Testis (tissue), 3 donors: Measurements from ENCODE around the gene SLC35G2. TPM values are rescaled to one million over a fixed set of nuclear protein-coding genes. Genes with fewer than 3 reads are reported as not detected.
"Not testable (repeated sequence)": the region's sequence is repeated elsewhere in the genome, so short reads cannot be mapped to it uniquely, and the experiment has no call there.

ENCODE experiments used
- DNase-seq: peaks from one replicate; pipeline ENCODE4 v3.0.0-alpha.2; 2019
- H3K27ac ChIP-seq, 2 donors: fragments of 200-600 bp; sonication (generic); one replicate each; pipeline ENCODE4 v1.5.1; 2019
- H3K27me3 ChIP-seq: fragments of 200-600 bp; sonication (generic); one replicate; pipeline ENCODE4 v1.5.1; 2019
- H3K36me3 ChIP-seq: fragments of 200-600 bp; sonication (generic); one replicate; pipeline ENCODE4 v1.5.1; 2017; ENCODE audit warnings: low read depth; ENCODE audit errors: missing control alignments
- H3K4me1 ChIP-seq: fragments of 200-600 bp; sonication (generic); one replicate; pipeline ENCODE4 v1.5.1; 2019
- H3K4me3 ChIP-seq, 2 donors: fragments of 200-600 bp; sonication (generic); one replicate each; pipeline ENCODE4 v1.5.1; 2017 to 2019
- H3K9me3 ChIP-seq: fragments of 200-600 bp; sonication (generic); one replicate; pipeline ENCODE4 v1.5.1; 2017
- CTCF ChIP-seq, 3 experiments: fragments of 450-650 bp in 2 of 3; fragments of 200-600 bp in 1 of 3; sonication (generic) in 1 of 3; IDR thresholded peaks; one replicate each; pipeline ENCODE4 v1.5.1; 2016 to 2019; ENCODE audit warnings: antibody characterized with exemption in 3 of 3, mild to moderate bottlenecking in 2 of 3, moderate library complexity in 1 of 3
- POLR2A ChIP-seq: fragments of 450-650 bp; IDR thresholded peaks from one replicate; pipeline ENCODE4 v1.6.1; 2017; ENCODE audit warnings: antibody characterized with exemption, mild to moderate bottlenecking, moderate library complexity
- WGBS, 2 donors: methylation state at CpG; one replicate each; pipeline ENCODE4 v1.1.5; 2018; 5-methylcytosine and 5-hydroxymethylcytosine counted together
- intact Hi-C: fragments of 100-400 bp; cut with DNase I; formaldehyde crosslinking; loops from one replicate; pipeline ENCODE4 v1.15.1; 2023; ENCODE audit warnings: low total_unique reads
- polyA plus RNA-seq: library from polyadenylated mRNA; stranded (reverse); fragments of 350-450 nt; fragmentation: Illumina TruSeq; extraction: RNeasy Lipid Tissue Mini Kit (QIAGEN cat#74804); gene quantifications from one replicate; pipeline ENCODE4 v1.2.3, GENCODE V29; 2014; ENCODE audit warnings: low read depth, low replicate concordance; ENCODE audit not compliant: insufficient read depth
- total RNA-seq, 2 donors: library from RNA; depleted of rRNA; stranded (reverse); fragments of >200 nt; gene quantifications; one replicate each; pipeline ENCODE4 v1.2.3, GENCODE V29; 2016

SLC35G2 gene
- total and polyA plus RNA-seq, 3 donors from 2014 or later: 21.1 to 22.4 (median 22.1) TPM

- no peaks in the 10 kb centered on the region for H3K27me3 ChIP-seq
- TF ChIP-seq CTCF (IDR thresholded peaks at IDR 0.05): no peak
- no peak for TF ChIP-seq POLR2A
- no peak overlapping the region for H3K27ac ChIP-seq
- DNase-seq: no peak
- intact Hi-C loops: no loop called here
- H3K4me3 ChIP-seq: no peak overlapping the region
- peaks cover 5% of the 10 kb centered on the region for H3K4me1 ChIP-seq
- H3K9me3 ChIP-seq: no peaks in the 10 kb centered on the region
- 88 to 92% methylated on average over 3 of the region's 3 CpGs for WGBS, 2 donors
- no peaks in the 10 kb centered on the region for H3K36me3 ChIP-seq
Measured at GRCh38 chr3:136901391-136901790, 82.5 kb downstream of the SLC35G2 start.

DNA sequence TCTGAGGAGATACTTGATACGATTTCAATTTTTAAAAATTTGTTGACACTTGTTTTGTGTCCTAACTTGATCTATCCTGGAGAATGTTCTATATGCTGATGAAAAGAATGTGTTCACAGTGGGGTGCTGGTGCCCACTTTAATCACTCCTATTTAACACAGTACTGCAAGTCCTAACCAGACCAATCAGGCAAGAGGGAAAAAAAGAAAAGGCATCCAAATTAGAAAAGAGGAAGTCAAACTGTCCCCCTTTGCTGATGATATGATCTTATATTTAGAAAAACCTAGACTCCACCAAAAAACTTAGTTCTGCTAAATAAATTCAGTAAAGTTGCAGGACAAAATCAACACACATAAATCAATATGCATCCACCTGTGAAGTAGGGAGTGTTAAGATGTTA is 83.6 kb downstream of the SLC35G2 start:
- H3K27ac ChIP-seq, H3K27me3 ChIP-seq, H3K36me3 ChIP-seq, intact Hi-C loops, H3K4me1 ChIP-seq, H3K9me3 ChIP-seq, DNase-seq, H3K4me3 ChIP-seq: not testable (repeated sequence)
- WGBS, 2 donors: 78 to 85% methylated on average over 1 of the region's 1 CpG

GRCh38 chr3:136903899-136904298 is 85.0 kb downstream of the SLC35G2 start:
- TF ChIP-seq POLR2A (no peak), CTCF (IDR thresholded peaks at IDR 0.05) (no peak)
- no peak for DNase-seq
- WGBS, 2 donors: 0 to 7% methylated on average over 1 of the region's 1 CpG
- H3K36me3 ChIP-seq: no peaks in the 10 kb centered on the region
- H3K4me3 ChIP-seq: no peak overlapping the region
- no peak overlapping the region for H3K27ac ChIP-seq
- H3K4me1 ChIP-seq: peaks cover 3% of the 10 kb centered on the region
- no peaks in the 10 kb centered on the region for H3K27me3 ChIP-seq
- no peaks in the 10 kb centered on the region for H3K9me3 ChIP-seq
- intact Hi-C loops: no loop called here

GRCh38 chr3:136904746-136905145 is 85.8 kb downstream of the SLC35G2 start:
- no peak overlapping the region for H3K4me3 ChIP-seq
- no peaks in the 10 kb centered on the region for H3K4me1 ChIP-seq
- intact Hi-C loops: no loop called here
- WGBS, 2 donors: 71 to 75% methylated on average over 4 of the region's 4 CpGs
- no peaks in the 10 kb centered on the region for H3K27me3 ChIP-seq
- TF ChIP-seq POLR2A (no peak), CTCF (IDR thresholded peaks at IDR 0.05) (no peak)
- DNase-seq: no peak
- no peak overlapping the region for H3K27ac ChIP-seq
- H3K9me3 ChIP-seq: no peaks in the 10 kb centered on the region
- H3K36me3 ChIP-seq: no peaks in the 10 kb centered on the region

Other genes with a start within 250 kb of the SLC35G2 start
- 10 to 100 TPM; 40.2 to 45.3 TPM for gene STAG1, start 66.7 kb upstream of the SLC35G2 start, total RNA-seq
- gene STAG1, start 66.7 kb upstream of the SLC35G2 start, polyA plus RNA-seq: 14.3 TPM
- gene NCK1, start 43.1 kb downstream of the SLC35G2 start, total RNA-seq: 10 to 100 TPM; 42.7 to 45.0 TPM
- gene NCK1, start 43.1 kb downstream of the SLC35G2 start, polyA plus RNA-seq: 31.1 TPM
- gene IL20RB, start 138.9 kb downstream of the SLC35G2 start, total RNA-seq: 1 to 10 TPM; 2.0 to 3.5 TPM
- gene IL20RB, start 138.9 kb downstream of the SLC35G2 start, polyA plus RNA-seq: 12.5 TPM